ENCODE data around the gene CAV2. TPM values are rescaled to one million over a fixed set of nuclear protein-coding genes. Genes with fewer than 3 reads are reported as not detected.

Gene CAV2
- total RNA-seq, 6 experiments from 2014 or later, result 12.5 to 51.0 (median 36.0) TPM

GRCh38 chr7:116511552-116512519 is 12.3 kb downstream of the CAV2 start:
- H3K27ac ChIP-seq, result peak overlapping the region; percentile 68 to 95 (median 88)
- H3K27me3 ChIP-seq, result no peaks in the 10 kb centered on the region
- DNase-seq, result peak in 2 of 3 donors; percentile 29 to 53
- peak; percentile 88 to 94 (median 92) for ATAC-seq
- TF ChIP-seq CTCF (IDR thresholded peaks at IDR 0.05), result no peak
- TF ChIP-seq POLR2A (IDR thresholded peaks at IDR 0.05), result no peak
- H3K36me3 ChIP-seq, result no peaks in the 10 kb centered on the region
- peaks cover 0 to 7% (median 0%) of the 10 kb centered on the region in 4 donors for H3K4me1 ChIP-seq
- no peaks in the 10 kb centered on the region for H3K9me3 ChIP-seq
- WGBS (ENCODE audit: insufficient coverage, low coverage, low lambda C conversion rate, missing lambda C conversion rate), result 16% methylated on average over 11 of the region's 12 CpGs
- intact Hi-C loops (cut with DNase I), result no loop called here
- H3K4me3 ChIP-seq, result peak overlapping the region; percentile 36 to 51 (median 42)

- Histone ChIP-seq H3K27me3 (no peaks in the 10 kb centered on the region), H3K27ac (peak overlapping the region; percentile 68 to 95 (median 88)), H3K36me3 (no peaks in the 10 kb centered on the region), H3K4me3 (peak overlapping the region; percentile 36 to 51 (median 42)), H3K4me1 (peaks cover 0 to 7% (median 0%) of the 10 kb centered on the region in 4 donors), H3K9me3 (no peaks in the 10 kb centered on the region)
- intact Hi-C loops (cut with DNase I), result no loop called here
- no peak for DNase-seq
- peak in 3 of 4 donors; percentile 5 to 41 (median 6) for ATAC-seq
- WGBS (ENCODE audit: insufficient coverage, low coverage, low lambda C conversion rate, missing lambda C conversion rate), result 43% methylated on average over 4 of the region's 4 CpGs
- TF ChIP-seq CTCF (IDR thresholded peaks at IDR 0.05) (no peak), POLR2A (IDR thresholded peaks at IDR 0.05) (no peak)
Observed at GRCh38 chr7:116512520-116513188, 13.1 kb downstream of the CAV2 start.

GRCh38 chr7:116515584-116515983 is 16.0 kb downstream of the CAV2 start:
- intact Hi-C loops (cut with DNase I), result no loop called here
- H3K27ac ChIP-seq, result no peak overlapping the region
- H3K9me3 ChIP-seq, result no peaks in the 10 kb centered on the region
- H3K36me3 ChIP-seq, result no peaks in the 10 kb centered on the region
- no peak overlapping the region for H3K4me3 ChIP-seq
- DNase-seq, result no peak
- no peak for ATAC-seq
- H3K27me3 ChIP-seq, result no peaks in the 10 kb centered on the region
- TF ChIP-seq CTCF (IDR thresholded peaks at IDR 0.05), result no peak
- TF ChIP-seq POLR2A (IDR thresholded peaks at IDR 0.05), result no peak
- H3K4me1 ChIP-seq, result peaks cover 0 to 7% (median 0%) of the 10 kb centered on the region in 4 donors

- Histone ChIP-seq H3K27me3 (no peaks in the 10 kb centered on the region), H3K27ac (no peak overlapping the region), H3K36me3 (no peaks in the 10 kb centered on the region)
Observed at GRCh38 chr7:116516324-116516723, 16.8 kb downstream of the CAV2 start.

More at GRCh38 chr7:116516324-116516723, 16.8 kb downstream of the CAV2 start:
- ATAC-seq (no peak), DNase-seq (no peak)
- TF ChIP-seq POLR2A (IDR thresholded peaks at IDR 0.05) (no peak), CTCF (IDR thresholded peaks at IDR 0.05) (no peak)
- Histone ChIP-seq H3K4me1 (peaks cover 0 to 1% (median 0%) of the 10 kb centered on the region in 4 donors), H3K9me3 (no peaks in the 10 kb centered on the region), H3K4me3 (no peak overlapping the region)
- intact Hi-C loops (cut with DNase I), result no loop called here

Measured in right lobe of liver (tissue), 6 donors.